Measurements from ENCODE around the gene GARNL3. TPM values are rescaled to one million over a fixed set of nuclear protein-coding genes. Genes with fewer than 3 reads are reported as not detected.

The GARNL3 gene
- total RNA-seq, 1 donor from 2014 or later: 32.0 TPM

DNA sequence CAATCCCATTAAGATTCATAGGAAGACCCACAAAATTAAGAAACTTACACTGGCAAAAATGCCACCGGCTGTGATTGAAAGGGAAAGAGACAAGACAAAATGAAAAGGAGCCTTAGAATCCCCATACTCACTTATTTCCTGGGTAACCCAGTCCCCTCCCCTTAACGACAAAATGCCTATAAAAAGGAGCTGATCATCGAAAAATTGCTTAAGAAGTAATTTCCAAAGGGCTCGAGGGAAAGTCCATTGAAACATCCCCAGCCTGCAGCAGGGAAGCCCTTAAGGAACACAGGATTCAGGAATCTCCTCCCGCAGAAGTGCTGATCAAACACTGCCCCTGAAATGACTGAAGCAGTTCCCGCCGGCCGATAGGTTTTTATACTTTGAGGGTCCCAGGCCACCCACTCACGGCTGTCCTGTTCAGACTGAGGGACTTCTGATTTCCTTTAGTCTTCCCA, 158.9 kb downstream of the GARNL3 start:
- peak overlapping the region; percentile 99 for H3K27ac Mint-ChIP-seq
- no peaks in the 10 kb centered on the region for H3K9me3 Mint-ChIP-seq
- peak overlapping the region; percentile 2 for H3K27ac ChIP-seq
- no peaks in the 10 kb centered on the region for H3F3A ChIP-seq (ENCODE audit: low read depth)
- peak overlapping the region; percentile 100 for H3K4me3 Mint-ChIP-seq
- peaks cover 60% of the 10 kb centered on the region for H3K79me2 ChIP-seq (ENCODE audit: low read depth)
- peak overlapping the region; percentile 92 for H3K4me3 ChIP-seq
- peaks cover 40% of the 10 kb centered on the region for H3K4me1 Mint-ChIP-seq
- peaks cover 15% of the 10 kb centered on the region for H3K4me1 ChIP-seq
- peaks cover 7% of the 10 kb centered on the region for H3K27me3 Mint-ChIP-seq (ENCODE audit: insufficient read depth, low read depth)
- H3K9me3 ChIP-seq (ENCODE audit: low read depth): no peaks in the 10 kb centered on the region
- H3K36me3 Mint-ChIP-seq: no peaks in the 10 kb centered on the region
- TF ChIP-seq EZH2phosphoT487 (IDR thresholded peaks at IDR 0.05): no peak
- TF ChIP-seq EZH2 (IDR thresholded peaks at IDR 0.05): peak; percentile 30
- no peaks in the 10 kb centered on the region for H3K27me3 ChIP-seq
- no peaks in the 10 kb centered on the region for H4K20me1 ChIP-seq (ENCODE audit: low read depth)
- H2AFZ ChIP-seq (replicated peaks): peak overlapping the region; percentile 100
- peak overlapping the region; percentile 77 for H3K9ac ChIP-seq
- H3K36me3 ChIP-seq: no peaks in the 10 kb centered on the region
- no peak for DNase-seq (ENCODE audit: low spot score)
- peak overlapping the region; percentile 88 for H3K4me2 ChIP-seq

- H3K4me1 Mint-ChIP-seq: peaks cover 40% of the 10 kb centered on the region
- Histone ChIP-seq H4K20me1 (ENCODE audit: low read depth) (no peaks in the 10 kb centered on the region), H3K9me3 (ENCODE audit: low read depth) (no peaks in the 10 kb centered on the region), H3K4me2 (peak within 1 kb of the TSS; percentile 88), H3K4me3 (peak within 1 kb of the TSS; percentile 92), H3K4me1 (peaks cover 15% of the 10 kb centered on the region), H3F3A (ENCODE audit: low read depth) (no peaks in the 10 kb centered on the region), H3K79me2 (ENCODE audit: low read depth) (peaks cover 61% of the 10 kb centered on the region), H3K27me3 (no peaks in the 10 kb centered on the region), H3K36me3 (no peaks in the 10 kb centered on the region), H3K27ac (peak within 1 kb of the TSS; percentile 2), H3K9ac (peak within 1 kb of the TSS; percentile 86), H2AFZ (replicated peaks) (peak within 1 kb of the TSS; percentile 100)
- H3K4me3 Mint-ChIP-seq: peak within 1 kb of the TSS; percentile 100
- DNase-seq (ENCODE audit: low spot score): peak; percentile 97
- H3K27ac Mint-ChIP-seq: peak within 1 kb of the TSS; percentile 99
- no peaks in the 10 kb centered on the region for H3K9me3 Mint-ChIP-seq
- TF ChIP-seq EZH2phosphoT487 (IDR thresholded peaks at IDR 0.05) (no peak), EZH2 (IDR thresholded peaks at IDR 0.05) (no peak), CTCF (IDR thresholded peaks at IDR 0.05) (no peak)
- H3K27me3 Mint-ChIP-seq (ENCODE audit: insufficient read depth, low read depth): peaks cover 3% of the 10 kb centered on the region
- no peaks in the 10 kb centered on the region for H3K36me3 Mint-ChIP-seq
Observed at GRCh38 chr9:127423934-127424675, 159.5 kb downstream of the GARNL3 start, which contains the start of gene ZNF79. Gene ZNF79 (plus strand): TSS chr9:127424382. CDS start chr9:127424788, 406 bp downstream.

DNA sequence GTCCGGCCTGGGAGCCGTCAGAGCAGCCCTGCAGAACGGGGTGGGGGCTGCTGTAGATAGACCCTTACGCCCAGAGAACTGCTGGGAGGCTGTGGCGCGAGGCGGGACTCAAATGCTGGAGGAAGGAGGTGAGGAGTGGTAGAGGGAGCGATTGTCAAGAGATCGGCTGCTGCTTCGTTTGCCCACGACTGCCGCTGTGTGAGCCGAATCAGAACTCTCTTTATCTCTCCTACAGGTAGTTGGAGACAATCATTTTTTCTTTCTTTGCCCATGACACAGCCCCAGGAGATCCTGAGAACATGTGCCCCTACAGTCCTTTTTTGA, 160.1 kb downstream of the GARNL3 start:
- Histone ChIP-seq H3K9ac (peak overlapping the region; percentile 86), H3K4me1 (peaks cover 15% of the 10 kb centered on the region), H3K27ac (no peak overlapping the region), H3F3A (ENCODE audit: low read depth) (no peaks in the 10 kb centered on the region), H3K4me3 (peak overlapping the region; percentile 92), H3K4me2 (peak overlapping the region; percentile 88), H2AFZ (replicated peaks) (peak overlapping the region; percentile 100), H3K9me3 (ENCODE audit: low read depth) (no peaks in the 10 kb centered on the region), H4K20me1 (ENCODE audit: low read depth) (no peaks in the 10 kb centered on the region), H3K36me3 (no peaks in the 10 kb centered on the region), H3K79me2 (ENCODE audit: low read depth) (peaks cover 61% of the 10 kb centered on the region), H3K27me3 (no peaks in the 10 kb centered on the region)
- peak overlapping the region; percentile 100 for H3K4me3 Mint-ChIP-seq
- no peaks in the 10 kb centered on the region for H3K36me3 Mint-ChIP-seq
- H3K9me3 Mint-ChIP-seq: no peaks in the 10 kb centered on the region
- TF ChIP-seq CTCF (IDR thresholded peaks at IDR 0.05) (no peak), EZH2phosphoT487 (IDR thresholded peaks at IDR 0.05) (no peak), EZH2 (IDR thresholded peaks at IDR 0.05) (no peak)
- peak overlapping the region; percentile 99 for H3K27ac Mint-ChIP-seq
- H3K4me1 Mint-ChIP-seq: peaks cover 40% of the 10 kb centered on the region
- DNase-seq (ENCODE audit: low spot score): no peak
- H3K27me3 Mint-ChIP-seq (ENCODE audit: insufficient read depth, low read depth): peaks cover 2% of the 10 kb centered on the region

DNA sequence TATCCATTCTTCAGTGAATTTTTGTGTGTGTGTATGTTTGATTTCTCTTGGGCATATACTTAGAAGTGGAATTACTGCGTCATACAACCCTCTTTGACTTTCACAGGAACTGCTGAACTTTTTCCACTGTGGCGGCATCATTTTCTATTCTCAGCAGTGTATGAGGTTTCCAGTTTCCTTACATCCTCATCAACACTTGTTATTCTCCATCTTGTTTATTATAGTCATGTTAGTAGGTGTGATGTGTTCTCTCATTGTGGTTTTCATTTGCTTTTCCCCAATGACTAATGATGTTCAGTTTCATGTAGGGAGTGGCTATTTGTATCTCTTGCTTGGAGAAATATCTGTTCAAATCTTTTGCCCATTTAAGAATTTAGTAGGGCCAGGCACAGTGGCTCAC, 162.2 kb downstream of the GARNL3 start:
- no peaks in the 10 kb centered on the region for H3K9me3 Mint-ChIP-seq
- no peaks in the 10 kb centered on the region for H3K9me3 ChIP-seq (ENCODE audit: low read depth)
- H3K36me3 Mint-ChIP-seq: peaks cover 10% of the 10 kb centered on the region
- no peak for TF ChIP-seq EZH2phosphoT487 (IDR thresholded peaks at IDR 0.05)
- no peak for TF ChIP-seq CTCF (IDR thresholded peaks at IDR 0.05)
- no peak for TF ChIP-seq EZH2 (IDR thresholded peaks at IDR 0.05)
- no peak for DNase-seq (ENCODE audit: low spot score)
- H3K4me1 Mint-ChIP-seq: peaks cover 40% of the 10 kb centered on the region
- H3K4me3 ChIP-seq: no peak overlapping the region
- no peak overlapping the region for H3K27ac ChIP-seq
- H3K4me2 ChIP-seq: no peak overlapping the region
- no peaks in the 10 kb centered on the region for H4K20me1 ChIP-seq (ENCODE audit: low read depth)
- H3K27me3 ChIP-seq: no peaks in the 10 kb centered on the region
- H2AFZ ChIP-seq (replicated peaks): no peak overlapping the region
- no peaks in the 10 kb centered on the region for H3K36me3 ChIP-seq
- H3F3A ChIP-seq (ENCODE audit: low read depth): no peaks in the 10 kb centered on the region
- peaks cover 61% of the 10 kb centered on the region for H3K79me2 ChIP-seq (ENCODE audit: low read depth)
- H3K4me3 Mint-ChIP-seq: peak overlapping the region; percentile 100
- no peak overlapping the region for H3K27ac Mint-ChIP-seq
- peaks cover 2% of the 10 kb centered on the region for H3K27me3 Mint-ChIP-seq (ENCODE audit: insufficient read depth, low read depth)
- H3K9ac ChIP-seq: no peak overlapping the region
- peaks cover 15% of the 10 kb centered on the region for H3K4me1 ChIP-seq
